ENCODE data around the gene G6PC3.

DNA sequence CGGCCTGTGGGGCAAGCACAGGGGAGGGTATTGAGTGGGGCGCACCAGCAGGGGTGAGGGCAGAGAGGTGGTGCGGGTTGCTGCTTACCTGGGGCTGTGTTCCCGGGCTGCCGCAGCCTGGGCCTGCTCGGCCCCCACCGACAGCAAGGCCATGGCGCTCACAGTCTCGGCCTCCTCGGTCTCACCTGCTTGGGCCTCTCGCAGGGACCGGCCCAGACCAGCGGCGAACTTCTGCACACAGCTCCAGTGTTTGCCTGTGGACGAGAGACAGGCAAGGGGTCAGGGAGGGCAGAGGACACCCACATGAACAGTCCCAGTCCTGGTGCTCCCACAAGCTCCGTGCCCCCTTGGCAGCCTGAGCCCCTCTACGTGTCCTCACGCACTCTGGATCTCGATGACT is 7.9 kb downstream of the G6PC3 start:
- TF ChIP-seq, protein P1, sequence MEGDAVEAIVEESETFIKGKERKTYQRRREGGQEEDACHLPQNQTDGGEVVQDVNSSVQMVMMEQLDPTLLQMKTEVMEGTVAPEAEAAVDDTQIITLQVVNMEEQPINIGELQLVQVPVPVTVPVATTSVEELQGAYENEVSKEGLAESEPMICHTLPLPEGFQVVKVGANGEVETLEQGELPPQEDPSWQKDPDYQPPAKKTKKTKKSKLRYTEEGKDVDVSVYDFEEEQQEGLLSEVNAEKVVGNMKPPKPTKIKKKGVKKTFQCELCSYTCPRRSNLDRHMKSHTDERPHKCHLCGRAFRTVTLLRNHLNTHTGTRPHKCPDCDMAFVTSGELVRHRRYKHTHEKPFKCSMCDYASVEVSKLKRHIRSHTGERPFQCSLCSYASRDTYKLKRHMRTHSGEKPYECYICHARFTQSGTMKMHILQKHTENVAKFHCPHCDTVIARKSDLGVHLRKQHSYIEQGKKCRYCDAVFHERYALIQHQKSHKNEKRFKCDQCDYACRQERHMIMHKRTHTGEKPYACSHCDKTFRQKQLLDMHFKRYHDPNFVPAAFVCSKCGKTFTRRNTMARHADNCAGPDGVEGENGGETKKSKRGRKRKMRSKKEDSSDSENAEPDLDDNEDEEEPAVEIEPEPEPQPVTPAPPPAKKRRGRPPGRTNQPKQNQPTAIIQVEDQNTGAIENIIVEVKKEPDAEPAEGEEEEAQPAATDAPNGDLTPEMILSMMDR (conservative IDR thresholded peaks at IDR 0.05; ENCODE audit: low read depth, low read length), result no peak
- TF ChIP-seq EZH2 (IDR thresholded peaks at IDR 0.05; ENCODE audit: borderline replicate concordance, low read depth, low read length, poor library complexity, severe bottlenecking), result no peak
